Karpas-422 (cell line): ENCODE measurements around the gene CARMIL1. TPM values are rescaled to one million over a fixed set of nuclear protein-coding genes. Genes with fewer than 3 reads are reported as not detected.

Source experiments
- DNase-seq: peaks from one replicate; pipeline ENCODE4 v3.0.0-alpha.2; 2015
- H2AFZ ChIP-seq: fragments of 200-600 bp; sonication (generic); 2 replicates; pipeline ENCODE4 v1.6.1; 2014; ENCODE audit warnings: antibody characterized with exemption, low read length, mixed read lengths
- H3K27ac ChIP-seq: fragments of 200-600 bp; sonication (generic); 2 replicates; pipeline ENCODE4 v1.5.1; 2014; ENCODE audit warnings: mild to moderate bottlenecking, low read length, moderate library complexity
- H3K27me3 ChIP-seq: fragments of 200-600 bp; sonication (generic); 2 replicates; pipeline ENCODE4 v1.6.1; 2014; ENCODE audit warnings: low read length, mixed read lengths
- H3K36me3 ChIP-seq: fragments of 200-600 bp; sonication (generic); 2 replicates; pipeline ENCODE4 v1.6.1; 2014; ENCODE audit warnings: low read length, mixed read lengths; ENCODE audit not compliant: insufficient read depth
- H3K4me1 ChIP-seq: fragments of 200-600 bp; sonication (generic); 2 replicates; pipeline ENCODE4 v1.6.1; 2014; ENCODE audit warnings: mild to moderate bottlenecking, low read length, mixed read lengths
- H3K4me2 ChIP-seq: fragments of 200-600 bp; sonication (generic); 2 replicates; pipeline ENCODE4 v1.6.1; 2014; ENCODE audit warnings: low read length, low read depth, mild to moderate bottlenecking; ENCODE audit not compliant: poor library complexity, severe bottlenecking
- H3K4me3 ChIP-seq: fragments of 200-600 bp; sonication (generic); 2 replicates; pipeline ENCODE4 v1.5.1; 2014; ENCODE audit warnings: mild to moderate bottlenecking, antibody characterized with exemption, low read length, mixed read lengths
- H3K79me2 ChIP-seq: fragments of 200-600 bp; sonication (generic); 2 replicates; pipeline ENCODE4 v1.6.1; 2014; ENCODE audit warnings: mild to moderate bottlenecking, low read length, mixed read lengths
- H3K9ac ChIP-seq: fragments of 200-600 bp; sonication (generic); 2 replicates; pipeline ENCODE4 v1.6.0; 2014; ENCODE audit warnings: low read length
- H3K9me2 ChIP-seq: fragments of 200-600 bp; sonication (generic), shearing (Covaris generic); replicated peaks from 2 replicates; pipeline ENCODE4 v1.6.0; 2014; ENCODE audit warnings: mild to moderate bottlenecking, low read length, moderate library complexity; ENCODE audit not compliant: insufficient read depth
- H3K9me3 ChIP-seq: fragments of 300-700, 200-600 bp; sonication (generic); 2 replicates; pipeline ENCODE4 v1.6.1; 2014; ENCODE audit warnings: low read length, mixed read lengths
- H4K20me1 ChIP-seq: fragments of 200-600 bp; sonication (generic); 2 replicates; pipeline ENCODE4 v1.6.1; 2014; ENCODE audit warnings: mild to moderate bottlenecking, antibody characterized with exemption, low read length, low read depth; ENCODE audit not compliant: insufficient read depth
- total RNA-seq: library from RNA; depleted of rRNA; stranded (reverse); fragments of >200 nt; shearing (Covaris generic); gene quantifications from 2 replicates; pipeline ENCODE4 v1.2.3, GENCODE V29; 2014; ENCODE audit warnings: low replicate concordance

The CARMIL1 gene
- total RNA-seq, 1 experiment from 2014 or later = 0.04 TPM

DNA sequence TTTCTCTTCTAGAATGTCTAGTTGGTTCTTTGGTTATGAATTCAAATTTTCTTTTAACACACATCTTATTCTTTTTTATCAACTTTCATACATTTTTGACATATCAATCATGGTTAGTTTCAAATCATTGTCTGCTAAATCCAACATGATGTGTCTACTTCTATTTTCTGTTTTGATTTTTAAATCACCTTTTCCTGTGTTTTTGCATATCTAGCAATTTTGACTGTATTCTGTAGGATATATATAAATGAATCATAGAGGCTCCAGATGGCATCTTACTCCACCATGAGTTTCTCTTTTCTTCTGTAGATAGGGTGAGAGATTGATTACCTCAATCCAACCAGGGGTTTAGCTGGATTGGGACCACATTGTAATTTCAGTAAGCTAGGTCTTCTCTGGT lies 34.3 kb upstream of the CARMIL1 start:
- H3K9ac ChIP-seq = no peak overlapping the region
- H3K4me2 ChIP-seq = no peak overlapping the region
- DNase-seq = no peak
- no peaks in the 10 kb centered on the region for H3K4me1 ChIP-seq
- no peaks in the 10 kb centered on the region for H3K9me3 ChIP-seq
- H3K79me2 ChIP-seq = no peaks in the 10 kb centered on the region
- no peaks in the 10 kb centered on the region for H3K36me3 ChIP-seq
- H3K27me3 ChIP-seq = no peaks in the 10 kb centered on the region
- no peaks in the 10 kb centered on the region for H4K20me1 ChIP-seq
- no peak overlapping the region for H2AFZ ChIP-seq
- H3K9me2 ChIP-seq = no peaks in the 10 kb centered on the region
- no peak overlapping the region for H3K4me3 ChIP-seq
- no peak overlapping the region for H3K27ac ChIP-seq

DNA sequence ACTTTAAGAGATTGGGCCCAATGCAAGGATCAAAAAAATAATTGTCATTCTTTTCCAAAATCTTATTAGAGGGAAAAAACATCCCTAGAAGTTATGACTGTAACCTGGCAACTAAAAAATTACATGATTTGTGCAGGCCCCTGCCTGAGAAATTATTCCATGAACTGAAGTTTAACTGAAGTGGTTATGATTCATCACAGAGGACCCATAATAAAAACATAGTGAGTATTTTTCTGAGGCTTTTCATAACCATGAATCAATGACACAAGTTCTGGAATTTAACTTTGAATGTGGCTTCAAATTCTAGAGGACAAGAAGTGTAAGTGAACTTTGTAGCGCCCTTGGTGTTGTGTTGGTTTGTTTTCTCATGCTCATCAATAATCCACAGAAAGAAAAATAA lies 31.1 kb upstream of the CARMIL1 start:
- no peaks in the 10 kb centered on the region for H3K79me2 ChIP-seq

GRCh38 chr6:25249133-25249532 lies 30.0 kb upstream of the CARMIL1 start:
- no peaks in the 10 kb centered on the region for H3K9me3 ChIP-seq
- H3K9me2 ChIP-seq = no peaks in the 10 kb centered on the region
- H3K4me1 ChIP-seq = no peaks in the 10 kb centered on the region
- H4K20me1 ChIP-seq = no peaks in the 10 kb centered on the region
- H2AFZ ChIP-seq = no peak overlapping the region
- no peak overlapping the region for H3K4me2 ChIP-seq
- H3K4me3 ChIP-seq = no peak overlapping the region
- no peaks in the 10 kb centered on the region for H3K79me2 ChIP-seq
- H3K9ac ChIP-seq = no peak overlapping the region
- no peak for DNase-seq
- no peak overlapping the region for H3K27ac ChIP-seq
- H3K27me3 ChIP-seq = no peaks in the 10 kb centered on the region
- no peaks in the 10 kb centered on the region for H3K36me3 ChIP-seq

More for the DNA sequence above, 31.1 kb upstream of the CARMIL1 start:
- Histone ChIP-seq H3K4me1 (no peaks in the 10 kb centered on the region), H3K9me2 (no peaks in the 10 kb centered on the region), H3K4me2 (no peak overlapping the region), H4K20me1 (no peaks in the 10 kb centered on the region), H3K4me3 (no peak overlapping the region), H3K9me3 (no peaks in the 10 kb centered on the region), H3K36me3 (no peaks in the 10 kb centered on the region), H3K27me3 (no peaks in the 10 kb centered on the region), H2AFZ (no peak overlapping the region), H3K9ac (no peak overlapping the region), H3K27ac (no peak overlapping the region)
- DNase-seq = no peak

GRCh38 chr6:25250878-25251277 lies 28.3 kb upstream of the CARMIL1 start:
- no peaks in the 10 kb centered on the region for H4K20me1 ChIP-seq
- no peaks in the 10 kb centered on the region for H3K27me3 ChIP-seq
- no peaks in the 10 kb centered on the region for H3K9me2 ChIP-seq
- no peaks in the 10 kb centered on the region for H3K9me3 ChIP-seq
- no peaks in the 10 kb centered on the region for H3K4me1 ChIP-seq
- H3K4me3 ChIP-seq = no peak overlapping the region
- no peaks in the 10 kb centered on the region for H3K36me3 ChIP-seq
- H3K4me2 ChIP-seq = no peak overlapping the region
- H3K79me2 ChIP-seq = no peaks in the 10 kb centered on the region
- no peak overlapping the region for H2AFZ ChIP-seq
- H3K27ac ChIP-seq = no peak overlapping the region
- DNase-seq = no peak
- H3K9ac ChIP-seq = no peak overlapping the region

- Histone ChIP-seq H3K27ac (no peak overlapping the region), H3K9me3 (no peaks in the 10 kb centered on the region), H3K79me2 (no peaks in the 10 kb centered on the region), H2AFZ (no peak overlapping the region), H3K4me3 (no peak overlapping the region), H3K27me3 (no peaks in the 10 kb centered on the region), H3K9ac (no peak overlapping the region), H3K4me2 (no peak overlapping the region), H3K9me2 (no peaks in the 10 kb centered on the region), H4K20me1 (no peaks in the 10 kb centered on the region), H3K36me3 (no peaks in the 10 kb centered on the region), H3K4me1 (no peaks in the 10 kb centered on the region)
- no peak for DNase-seq
Measured at GRCh38 chr6:25251426-25251825, 27.7 kb upstream of the CARMIL1 start.

GRCh38 chr6:25253351-25253750 lies 25.8 kb upstream of the CARMIL1 start:
- no peaks in the 10 kb centered on the region for H3K27me3 ChIP-seq
- H3K79me2 ChIP-seq = no peaks in the 10 kb centered on the region
- no peak overlapping the region for H2AFZ ChIP-seq
- no peaks in the 10 kb centered on the region for H3K9me2 ChIP-seq
- no peaks in the 10 kb centered on the region for H4K20me1 ChIP-seq
- H3K4me2 ChIP-seq = no peak overlapping the region
- no peaks in the 10 kb centered on the region for H3K4me1 ChIP-seq
- no peak overlapping the region for H3K9ac ChIP-seq
- H3K9me3 ChIP-seq = no peaks in the 10 kb centered on the region
- H3K36me3 ChIP-seq = no peaks in the 10 kb centered on the region
- no peak overlapping the region for H3K27ac ChIP-seq
- no peak for DNase-seq
- H3K4me3 ChIP-seq = no peak overlapping the region

GRCh38 chr6:25254671-25255070 lies 24.5 kb upstream of the CARMIL1 start:
- no peaks in the 10 kb centered on the region for H3K4me1 ChIP-seq
- no peaks in the 10 kb centered on the region for H3K79me2 ChIP-seq
- no peaks in the 10 kb centered on the region for H3K36me3 ChIP-seq
- no peaks in the 10 kb centered on the region for H3K27me3 ChIP-seq
- H3K4me3 ChIP-seq = no peak overlapping the region
- no peaks in the 10 kb centered on the region for H4K20me1 ChIP-seq
- no peak overlapping the region for H3K9ac ChIP-seq
- H3K9me2 ChIP-seq = no peaks in the 10 kb centered on the region
- no peak overlapping the region for H3K27ac ChIP-seq
- no peak for DNase-seq
- H2AFZ ChIP-seq = no peak overlapping the region
- no peaks in the 10 kb centered on the region for H3K9me3 ChIP-seq
- no peak overlapping the region for H3K4me2 ChIP-seq

GRCh38 chr6:25257686-25258348 lies 21.4 kb upstream of the CARMIL1 start:
- H3K79me2 ChIP-seq = no peaks in the 10 kb centered on the region
- no peaks in the 10 kb centered on the region for H3K4me1 ChIP-seq
- H3K9ac ChIP-seq = no peak overlapping the region
- no peaks in the 10 kb centered on the region for H3K9me3 ChIP-seq
- no peaks in the 10 kb centered on the region for H3K27me3 ChIP-seq
- H4K20me1 ChIP-seq = no peaks in the 10 kb centered on the region
- no peak overlapping the region for H3K4me3 ChIP-seq
- no peak overlapping the region for H3K4me2 ChIP-seq
- no peak overlapping the region for H3K27ac ChIP-seq
- H2AFZ ChIP-seq = no peak overlapping the region
- no peaks in the 10 kb centered on the region for H3K36me3 ChIP-seq
- no peak for DNase-seq
- H3K9me2 ChIP-seq = no peaks in the 10 kb centered on the region
